ENCODE results near the gene KCNK1. TPM values are rescaled to one million over a fixed set of nuclear protein-coding genes. Genes with fewer than 3 reads are reported as not detected.
A peak's percentile ranks its signal among the peaks of the same experiment; 100 is the strongest.
"Not testable (repeated sequence)": the region's sequence is repeated elsewhere in the genome, so short reads cannot be mapped to it uniquely, and the experiment has no call there.

The KCNK1 gene
- total RNA-seq, 1 experiment from 2014 or later = 31.1 TPM

DNA sequence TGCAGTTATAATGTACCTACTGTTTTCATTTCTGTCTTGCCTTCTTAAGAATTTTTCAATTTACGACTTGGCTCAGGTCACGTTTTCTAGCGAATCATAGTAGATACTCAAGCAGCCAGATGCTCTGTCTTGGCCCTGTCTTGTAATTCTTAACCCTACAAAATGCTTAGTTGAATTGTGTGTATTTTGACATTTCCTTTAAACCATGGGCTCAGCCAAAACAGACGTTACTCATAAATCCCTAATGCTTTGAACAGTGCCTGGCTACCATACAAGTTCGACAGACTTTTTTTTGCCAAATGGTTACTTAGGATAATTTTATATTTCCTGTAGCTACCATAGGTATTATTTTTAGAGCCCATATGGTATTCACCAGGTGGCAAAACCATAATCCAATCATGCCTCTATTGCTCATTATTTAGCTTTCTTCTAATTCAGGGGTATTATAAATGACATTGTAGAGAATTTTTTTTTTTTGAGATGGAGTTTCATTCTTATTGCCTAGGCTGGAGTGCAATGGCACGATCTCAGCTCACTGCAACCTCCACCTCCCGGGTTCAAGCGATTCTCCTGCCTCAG, 54.3 kb downstream of the KCNK1 start:
- Histone ChIP-seq H3K4me3 (ENCODE audit: low read length) (no peak overlapping the region), H3K9ac (ENCODE audit: low read length) (0 out of 2 replicates have a peak overlapping the region, but pooled peaks have one; percentile 17), H3K4me1 (ENCODE audit: insufficient read depth, low read length) (peaks cover 13% of the 10 kb centered on the region), H2AFZ (ENCODE audit: low read length) (no peak overlapping the region), H3K9me2 (replicated peaks; ENCODE audit: low read length) (no peaks in the 10 kb centered on the region), H3F3A (ENCODE audit: low read length, unreplicated experiment) (no peaks in the 10 kb centered on the region), H3K79me2 (ENCODE audit: low read length) (peaks cover 52% of the 10 kb centered on the region), H3K36me3 (ENCODE audit: low read depth, low read length) (peaks cover 22% of the 10 kb centered on the region), H3K9me3 (ENCODE audit: low read length) (no peaks in the 10 kb centered on the region), H3K27ac (ENCODE audit: low read length) (peak overlapping the region; percentile 51), H3K4me2 (ENCODE audit: low read length) (no peak overlapping the region; the same call in 1 of the 2 replicates), H4K20me1 (ENCODE audit: low read length) (no peaks in the 10 kb centered on the region), H3K27me3 (ENCODE audit: low read length) (no peaks in the 10 kb centered on the region)
- TF ChIP-seq EZH2phosphoT487 (IDR thresholded peaks at IDR 0.05; ENCODE audit: borderline replicate concordance, low read length) (no peak), EZH2 (IDR thresholded peaks at IDR 0.05; ENCODE audit: low read length, unreplicated experiment) (no peak)
- TF ChIP-seq, protein P1, sequence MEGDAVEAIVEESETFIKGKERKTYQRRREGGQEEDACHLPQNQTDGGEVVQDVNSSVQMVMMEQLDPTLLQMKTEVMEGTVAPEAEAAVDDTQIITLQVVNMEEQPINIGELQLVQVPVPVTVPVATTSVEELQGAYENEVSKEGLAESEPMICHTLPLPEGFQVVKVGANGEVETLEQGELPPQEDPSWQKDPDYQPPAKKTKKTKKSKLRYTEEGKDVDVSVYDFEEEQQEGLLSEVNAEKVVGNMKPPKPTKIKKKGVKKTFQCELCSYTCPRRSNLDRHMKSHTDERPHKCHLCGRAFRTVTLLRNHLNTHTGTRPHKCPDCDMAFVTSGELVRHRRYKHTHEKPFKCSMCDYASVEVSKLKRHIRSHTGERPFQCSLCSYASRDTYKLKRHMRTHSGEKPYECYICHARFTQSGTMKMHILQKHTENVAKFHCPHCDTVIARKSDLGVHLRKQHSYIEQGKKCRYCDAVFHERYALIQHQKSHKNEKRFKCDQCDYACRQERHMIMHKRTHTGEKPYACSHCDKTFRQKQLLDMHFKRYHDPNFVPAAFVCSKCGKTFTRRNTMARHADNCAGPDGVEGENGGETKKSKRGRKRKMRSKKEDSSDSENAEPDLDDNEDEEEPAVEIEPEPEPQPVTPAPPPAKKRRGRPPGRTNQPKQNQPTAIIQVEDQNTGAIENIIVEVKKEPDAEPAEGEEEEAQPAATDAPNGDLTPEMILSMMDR (conservative IDR thresholded peaks at IDR 0.05; ENCODE audit: low read depth, low read length) = no peak
- ATAC-seq (peak; percentile 61), DNase-seq (peak; percentile 35)
- intact Hi-C loops (cut with micrococcal nuclease) = loop anchor here (1.0 kb wide), 1 partner anchor 227 kb away; no protein-coding TSS in a partner anchor
- ChIA-PET POLR2A (ENCODE audit: unreplicated experiment) (interaction anchor here (0.6 kb wide), 1 partner anchor 242 kb away, joined by 3 read pairs; no protein-coding TSS in a partner anchor), CTCF (no interaction called here)
- BruUV-seq (replicated peaks) = no TSS peak

DNA sequence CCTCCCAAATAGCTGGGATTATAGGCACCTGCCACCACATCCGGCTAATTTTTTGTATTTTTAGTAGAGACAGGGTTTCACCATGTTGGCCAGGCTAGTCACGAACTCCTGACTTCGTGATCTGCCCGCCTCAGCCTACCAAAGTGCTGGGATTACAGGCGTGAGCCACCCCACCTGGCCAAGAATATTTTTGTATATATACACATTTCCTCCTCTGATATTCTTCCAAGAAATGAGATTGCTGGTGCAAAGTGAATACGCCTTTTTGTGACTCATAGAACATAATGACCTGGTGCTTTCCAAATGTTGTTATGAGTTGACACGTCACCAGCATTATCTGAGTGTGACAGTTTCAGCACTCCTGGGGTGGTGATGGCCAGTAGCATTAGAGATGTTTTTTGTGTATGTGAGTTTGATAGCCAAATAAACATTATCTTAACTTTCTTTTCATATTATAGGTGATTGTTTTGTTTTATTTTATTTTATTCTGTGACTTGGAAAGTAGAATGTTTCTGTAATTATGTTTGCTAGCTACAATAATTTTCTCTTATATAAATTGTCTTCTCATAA, 54.9 kb downstream of the KCNK1 start:
- Histone ChIP-seq H3K36me3 (ENCODE audit: low read depth, low read length) (peaks cover 22% of the 10 kb centered on the region), H3K4me1 (ENCODE audit: insufficient read depth, low read length) (peaks cover 13% of the 10 kb centered on the region), H3K27me3 (ENCODE audit: low read length) (no peaks in the 10 kb centered on the region), H4K20me1 (ENCODE audit: low read length) (no peaks in the 10 kb centered on the region), H3K9me2 (replicated peaks; ENCODE audit: low read length) (no peaks in the 10 kb centered on the region), H2AFZ (ENCODE audit: low read length) (no peak overlapping the region), H3K9me3 (ENCODE audit: low read length) (no peaks in the 10 kb centered on the region), H3K9ac (ENCODE audit: low read length) (0 out of 2 replicates have a peak overlapping the region, but pooled peaks have one; percentile 17), H3K79me2 (ENCODE audit: low read length) (peaks cover 52% of the 10 kb centered on the region), H3F3A (ENCODE audit: low read length, unreplicated experiment) (no peaks in the 10 kb centered on the region), H3K4me3 (ENCODE audit: low read length) (no peak overlapping the region), H3K4me2 (ENCODE audit: low read length) (no peak overlapping the region), H3K27ac (ENCODE audit: low read length) (peak overlapping the region; percentile 51)
- ATAC-seq (peak; percentile 95), DNase-seq (peak; percentile 94)
- BruUV-seq (replicated peaks) = no TSS peak
- CTCF ChIA-PET = no interaction called here
- TF ChIP-seq, protein P1 (conservative IDR thresholded peaks at IDR 0.05; ENCODE audit: low read depth, low read length) = no peak
- TF ChIP-seq EZH2phosphoT487 (IDR thresholded peaks at IDR 0.05; ENCODE audit: borderline replicate concordance, low read length) (no peak), EZH2 (IDR thresholded peaks at IDR 0.05; ENCODE audit: low read length, unreplicated experiment) (no peak)
- POLR2A ChIA-PET (ENCODE audit: unreplicated experiment) = interaction anchor here (0.6 kb wide), 2 partner anchors 242 to 246 kb away, joined by 3 to 4 read pairs; no protein-coding TSS in a partner anchor
- intact Hi-C loops (cut with micrococcal nuclease) = loop anchor here (1.0 kb wide), 1 partner anchor 228 kb away; no protein-coding TSS in a partner anchor

DNA sequence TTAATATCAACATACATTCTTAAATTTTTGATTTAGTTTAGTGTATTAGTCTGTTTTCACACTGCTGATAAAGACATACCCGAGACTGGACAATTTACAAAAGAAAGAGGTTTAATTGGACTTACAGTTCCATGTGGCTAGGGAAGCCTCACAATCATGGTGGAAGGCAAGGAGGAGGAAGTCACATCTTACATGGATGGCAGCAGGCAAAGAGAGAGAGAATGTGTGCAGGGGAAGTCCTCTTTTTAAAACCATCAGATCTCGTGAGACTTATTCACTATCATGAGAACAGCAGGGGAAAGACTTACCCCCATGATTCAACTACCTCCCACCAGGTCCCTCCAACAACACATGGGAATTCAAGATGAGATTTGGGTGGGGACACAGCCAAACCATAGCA, 56.5 kb downstream of the KCNK1 start:
- BruUV-seq (replicated peaks); intact Hi-C loops (cut with micrococcal nuclease); CTCF ChIA-PET; H3K4me2 ChIP-seq (ENCODE audit: low read length); DNase-seq; H3K9ac ChIP-seq (ENCODE audit: low read length); H4K20me1 ChIP-seq (ENCODE audit: low read length); H3K27me3 ChIP-seq (ENCODE audit: low read length); H3K27ac ChIP-seq (ENCODE audit: low read length); ATAC-seq; H3K9me2 ChIP-seq (replicated peaks; ENCODE audit: low read length); H3K4me3 ChIP-seq (ENCODE audit: low read length); H3F3A ChIP-seq (ENCODE audit: low read length, unreplicated experiment); H3K9me3 ChIP-seq (ENCODE audit: low read length); H2AFZ ChIP-seq (ENCODE audit: low read length); POLR2A ChIA-PET (ENCODE audit: unreplicated experiment): not testable (repeated sequence)
- H3K79me2 ChIP-seq (ENCODE audit: low read length) = peaks cover 42% of the 10 kb centered on the region
- H3K4me1 ChIP-seq (ENCODE audit: insufficient read depth, low read length) = peaks cover 13% of the 10 kb centered on the region
- peaks cover 20% of the 10 kb centered on the region for H3K36me3 ChIP-seq (ENCODE audit: low read depth, low read length)

Data from PC-3 (cell line).